MCF 10A (cell line): ENCODE measurements around the gene COX18. TPM values are rescaled to one million over a fixed set of nuclear protein-coding genes. Genes with fewer than 3 reads are reported as not detected.

ENCODE experiments used
- BruUV-seq: library from RNA; stranded (reverse); fragments of 400-500 nt; replicated peaks from 2 replicates; lab custom pipeline; 2021; lab: Mats Ljungman, UMichigan
- CTCF ChIA-PET: fragments of 300-600 bp; sonication (Branson Sonifier 250); formaldehyde crosslinking; extraction: SDS; loops from one replicate; lab custom pipeline; 2021; ENCODE audit warnings: antibody characterized with exemption, inconsistent platforms; lab: Yijun Ruan, JAX
- POLR2A ChIA-PET: fragments of 300-600, 350-650 bp; sonication (Branson Sonifier 250); formaldehyde crosslinking; extraction: SDS; loops from one replicate; lab custom pipeline; 2020; ENCODE audit warnings: antibody characterized with exemption, inconsistent platforms; lab: Yijun Ruan, JAX
- DNase-seq: peaks from one replicate; pipeline ENCODE4 v3.0.0-alpha.2; 2018; ENCODE audit not compliant: unreplicated experiment
- H3K27ac Mint-ChIP-seq: one replicate; pipeline ENCODE4 v1.8.0; 2022; ENCODE audit warnings: mild to moderate bottlenecking, low read depth, mixed read lengths; ENCODE audit not compliant: unreplicated experiment
- H3K27me3 Mint-ChIP-seq: one replicate; pipeline ENCODE4 v1.8.0; 2022; ENCODE audit warnings: mixed read lengths; ENCODE audit not compliant: insufficient read depth, unreplicated experiment
- H3K36me3 Mint-ChIP-seq: one replicate; pipeline ENCODE4 v1.8.0; 2022; ENCODE audit warnings: mild to moderate bottlenecking, moderate library complexity, mixed read lengths; ENCODE audit not compliant: insufficient read depth, unreplicated experiment
- H3K4me1 Mint-ChIP-seq: one replicate; pipeline ENCODE4 v1.8.0; 2022; ENCODE audit warnings: mixed read lengths; ENCODE audit not compliant: insufficient read depth, unreplicated experiment
- H3K4me3 Mint-ChIP-seq: one replicate; pipeline ENCODE4 v1.8.0; 2022; ENCODE audit warnings: mild to moderate bottlenecking, moderate library complexity, mixed read lengths; ENCODE audit not compliant: unreplicated experiment
- H3K9me3 Mint-ChIP-seq: one replicate; pipeline ENCODE4 v1.8.0; 2022; ENCODE audit warnings: mixed read lengths; ENCODE audit not compliant: unreplicated experiment
- intact Hi-C: fragments of 100-400 bp; cut with micrococcal nuclease; formaldehyde crosslinking; loops from 2 replicates; pipeline ENCODE4 v1.14.1; 2022
- total RNA-seq: library from RNA; stranded (reverse); gene quantifications from 2 replicates; pipeline ENCODE4 v1.2.3, GENCODE V29; 2022
- TF ChIP-seq, protein P1 (sequence below): fragments of 200-600 bp; IDR thresholded peaks from one replicate; pipeline ENCODE4 v1.8.0; 2022; ENCODE audit warnings: antibody characterized with exemption, mild to moderate bottlenecking; ENCODE audit not compliant: unreplicated experiment

COX18 gene
- total RNA-seq, 1 experiment from 2014 or later: 19.1 TPM

- TF ChIP-seq, protein P1, sequence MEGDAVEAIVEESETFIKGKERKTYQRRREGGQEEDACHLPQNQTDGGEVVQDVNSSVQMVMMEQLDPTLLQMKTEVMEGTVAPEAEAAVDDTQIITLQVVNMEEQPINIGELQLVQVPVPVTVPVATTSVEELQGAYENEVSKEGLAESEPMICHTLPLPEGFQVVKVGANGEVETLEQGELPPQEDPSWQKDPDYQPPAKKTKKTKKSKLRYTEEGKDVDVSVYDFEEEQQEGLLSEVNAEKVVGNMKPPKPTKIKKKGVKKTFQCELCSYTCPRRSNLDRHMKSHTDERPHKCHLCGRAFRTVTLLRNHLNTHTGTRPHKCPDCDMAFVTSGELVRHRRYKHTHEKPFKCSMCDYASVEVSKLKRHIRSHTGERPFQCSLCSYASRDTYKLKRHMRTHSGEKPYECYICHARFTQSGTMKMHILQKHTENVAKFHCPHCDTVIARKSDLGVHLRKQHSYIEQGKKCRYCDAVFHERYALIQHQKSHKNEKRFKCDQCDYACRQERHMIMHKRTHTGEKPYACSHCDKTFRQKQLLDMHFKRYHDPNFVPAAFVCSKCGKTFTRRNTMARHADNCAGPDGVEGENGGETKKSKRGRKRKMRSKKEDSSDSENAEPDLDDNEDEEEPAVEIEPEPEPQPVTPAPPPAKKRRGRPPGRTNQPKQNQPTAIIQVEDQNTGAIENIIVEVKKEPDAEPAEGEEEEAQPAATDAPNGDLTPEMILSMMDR: no peak
- no peak for DNase-seq
- H3K27ac Mint-ChIP-seq: peak overlapping the region; percentile 73
- H3K4me1 Mint-ChIP-seq: peaks cover 13% of the 10 kb centered on the region
- POLR2A ChIA-PET: interaction anchor here (2.6 kb wide), 1 partner anchor 10 kb away, joined by 9 read pairs; no protein-coding TSS in a partner anchor
- H3K36me3 Mint-ChIP-seq: peaks cover 74% of the 10 kb centered on the region
- CTCF ChIA-PET: interaction anchor here (0.6 to 2.5 kb wide), 2 partner anchors 10 to 35 kb away, joined by 4 to 14 read pairs; no protein-coding TSS in a partner anchor
- intact Hi-C loops: no loop called here
- no peaks in the 10 kb centered on the region for H3K9me3 Mint-ChIP-seq
- no peaks in the 10 kb centered on the region for H3K27me3 Mint-ChIP-seq
- BruUV-seq: no TSS peak
- no peak overlapping the region for H3K4me3 Mint-ChIP-seq
These were observed 11.3 kb upstream of the COX18 start for GRCh38 chr4:73080789-73081188.

DNA sequence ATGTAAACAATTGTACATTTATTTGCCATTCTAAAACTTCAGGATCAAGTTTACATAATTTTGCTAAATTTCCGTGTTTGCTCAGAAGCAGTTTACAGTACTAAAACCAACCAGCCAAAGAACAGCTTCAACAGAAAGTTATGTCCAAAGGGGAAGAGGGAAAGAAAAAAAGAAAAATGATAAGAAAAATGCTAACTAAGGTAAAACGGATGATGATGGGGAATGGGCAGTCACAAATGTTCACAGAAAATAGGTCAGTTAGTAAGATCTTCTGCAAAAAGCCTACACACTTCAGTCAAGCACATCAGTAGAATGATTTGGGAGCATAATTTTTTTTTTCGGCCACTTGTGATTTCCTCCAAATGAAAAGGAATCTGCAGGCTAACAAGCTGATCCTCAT is 6.3 kb upstream of the COX18 start:
- TF ChIP-seq, protein P1: no peak
- DNase-seq: no peak
- ChIA-PET CTCF (no interaction called here), POLR2A (interaction anchor here (1.7 kb wide), 1 partner anchor 183 kb away, joined by 3 read pairs; the partner anchor contains the start of gene ANKRD17)
- H3K36me3 Mint-ChIP-seq: peaks cover 81% of the 10 kb centered on the region
- H3K9me3 Mint-ChIP-seq: no peaks in the 10 kb centered on the region
- TSS peak; percentile 38 for BruUV-seq
- intact Hi-C loops: no loop called here
- H3K27me3 Mint-ChIP-seq: no peaks in the 10 kb centered on the region
- no peak overlapping the region for H3K4me3 Mint-ChIP-seq
- H3K27ac Mint-ChIP-seq: no peak overlapping the region
- peaks cover 7% of the 10 kb centered on the region for H3K4me1 Mint-ChIP-seq

DNA sequence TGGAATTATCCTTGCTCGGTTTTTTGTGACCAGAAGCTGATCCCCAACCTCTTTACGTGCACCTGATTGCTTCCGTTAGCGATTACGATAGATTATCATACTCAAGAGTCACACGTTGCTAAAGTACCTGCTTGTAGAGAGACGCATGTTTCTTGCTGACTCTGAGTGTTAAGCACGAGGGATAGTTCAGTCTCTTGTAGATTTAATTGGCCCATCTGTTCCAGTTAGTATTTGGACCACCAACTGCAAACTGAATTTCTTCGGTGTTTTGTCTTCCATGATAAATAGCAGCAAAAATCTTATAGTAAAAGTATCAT is 516 bp upstream of the COX18 start:
- Mint-ChIP-seq H3K27me3 (no peaks in the 10 kb centered on the region), H3K36me3 (peaks cover 52% of the 10 kb centered on the region), H3K4me3 (peak overlapping the region; percentile 81), H3K27ac (peak overlapping the region; percentile 86), H3K9me3 (no peaks in the 10 kb centered on the region), H3K4me1 (peaks cover 9% of the 10 kb centered on the region)
- ChIA-PET CTCF (interaction anchor here (0.6 to 2.8 kb wide), 4 partner anchors 11 to 787 kb away, joined by 3 to 14 read pairs (median 6); partner anchors contain the start of gene ANKRD17), POLR2A (interaction anchor here (0.7 to 6.3 kb wide), 14 partner anchors 10 to 758 kb away, joined by 3 to 78 read pairs (median 4); partner anchors contain the start of gene ANKRD17)
- intact Hi-C loops: no loop called here
- no peak for DNase-seq
- TF ChIP-seq, protein P1: no peak
- TSS peak; percentile 95 for BruUV-seq

DNA sequence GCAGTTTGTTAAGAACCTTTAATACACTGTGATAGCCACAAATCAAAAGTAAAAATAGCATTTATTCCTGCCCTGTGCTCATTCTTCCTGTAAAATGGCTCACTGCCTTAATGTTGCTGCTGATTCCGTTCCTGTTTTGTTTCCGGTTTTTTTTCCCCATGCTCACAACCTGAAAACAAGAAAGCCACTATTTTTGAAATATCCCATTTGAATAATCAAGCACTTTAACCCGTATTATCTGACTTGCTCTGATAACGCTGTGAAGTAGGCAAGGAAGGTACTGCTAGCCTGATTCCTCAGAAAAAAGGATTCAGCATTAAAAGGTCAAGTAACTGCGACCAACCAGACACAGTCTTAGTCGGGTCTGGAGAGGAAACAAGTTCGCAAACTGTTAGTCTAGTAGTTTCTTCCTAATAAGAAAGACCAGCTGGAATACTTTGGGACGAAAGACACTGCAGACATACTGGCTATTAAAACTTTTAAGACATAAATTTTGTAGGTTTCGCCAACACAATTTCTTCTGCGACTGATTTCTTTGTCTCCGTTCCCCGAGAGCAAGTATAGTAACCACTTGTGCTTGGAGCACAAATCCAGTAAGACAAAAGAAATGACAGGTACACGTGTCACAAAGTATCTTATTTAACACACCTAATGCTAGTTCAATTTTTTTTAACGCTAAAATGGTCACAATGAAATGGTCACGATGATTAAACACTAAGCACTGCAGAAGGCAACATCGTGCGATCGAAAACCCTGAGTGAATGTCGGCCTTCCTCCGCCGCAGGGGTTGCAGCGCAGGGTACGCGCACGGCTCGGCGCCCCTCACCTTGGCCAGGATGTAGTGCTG is 802 bp downstream of the COX18 start:
- POLR2A ChIA-PET: interaction anchor here (0.5 to 6.3 kb wide), 7 partner anchors 11 to 1031 kb away, joined by 3 to 78 read pairs (median 3); partner anchors contain the start of gene ANKRD17
- TSS peak; percentile 38 for BruUV-seq
- no peaks in the 10 kb centered on the region for H3K9me3 Mint-ChIP-seq

More for the DNA sequence above, 802 bp downstream of the COX18 start:
- H3K27me3 Mint-ChIP-seq: no peaks in the 10 kb centered on the region
- H3K27ac Mint-ChIP-seq: peak overlapping the region; percentile 86
- peak; percentile 52 for DNase-seq
- CTCF ChIA-PET: interaction anchor here (0.6 kb wide), 1 partner anchor 967 kb away, joined by 4 read pairs; no protein-coding TSS in a partner anchor
- intact Hi-C loops: loop anchor here (1.0 kb wide), 1 partner anchor 189 kb away; no protein-coding TSS in a partner anchor
- H3K4me1 Mint-ChIP-seq: peaks cover 9% of the 10 kb centered on the region
- peak overlapping the region; percentile 81 for H3K4me3 Mint-ChIP-seq
- TF ChIP-seq, protein P1: no peak
- H3K36me3 Mint-ChIP-seq: peaks cover 49% of the 10 kb centered on the region
